SK-N-MC (cell line): ENCODE results near the gene MRPL40.

Source experiments
- DNase-seq: peaks from one replicate; pipeline ENCODE4 v3.0.0-alpha.2; 2011; ENCODE audit warnings: low read depth, low spot score
- H3K27ac ChIP-seq: fragments of 200-600 bp; sonication (generic); 2 replicates; pipeline ENCODE4 v1.5.1; 2016; ENCODE audit warnings: mixed run types
- H3K36me3 ChIP-seq: fragments of 200-600 bp; sonication (generic); 2 replicates; pipeline ENCODE4 v1.6.1; 2017; ENCODE audit warnings: antibody characterized with exemption, low read length, mixed read lengths; ENCODE audit not compliant: insufficient read depth
- H3K4me3 ChIP-seq: fragments of 200-600 bp; sonication (generic); 2 replicates; pipeline ENCODE4 v1.5.1; 2016
- H3K9ac ChIP-seq: fragments of 200-600 bp; sonication (generic); 2 replicates; pipeline ENCODE4 v1.8.0; 2017; ENCODE audit warnings: mixed run types, mixed read lengths; ENCODE audit not compliant: insufficient read length
- H3K9me3 ChIP-seq: fragments of 200-600 bp; sonication (generic); 2 replicates; pipeline ENCODE4 v1.6.1; 2017; ENCODE audit warnings: low read depth, mild to moderate bottlenecking, antibody characterized with exemption, low read length, moderate library complexity, mixed read lengths
- EZH2 ChIP-seq: fragments of 200-600 bp; sonication (generic); IDR thresholded peaks from one replicate; pipeline ENCODE4 v1.6.1; 2017; ENCODE audit warnings: antibody characterized with exemption
- FOXP2 ChIP-seq: optimal IDR thresholded peaks from 2 replicates; pipeline ENCODE3; 2011; ENCODE audit warnings: mild to moderate bottlenecking, moderate library complexity; ENCODE audit not compliant: insufficient read depth; ENCODE audit errors: extremely low read length, control extremely low read depth
- POLR2AphosphoS5 ChIP-seq: IDR thresholded peaks from 2 replicates; pipeline ENCODE4 v1.6.1; 2012; ENCODE audit warnings: mild to moderate bottlenecking, low read depth, low read length, borderline replicate concordance

Gene MRPL40

GRCh38 chr22:19405652-19406051 is 26.7 kb upstream of the MRPL40 start:
- Histone ChIP-seq H3K36me3 (peaks cover 36% of the 10 kb centered on the region; the same call in 1 of the 2 replicates), H3K9ac (no peak overlapping the region), H3K4me3 (no peak overlapping the region), H3K27ac (no peak overlapping the region), H3K9me3 (no peaks in the 10 kb centered on the region)
- no peak for TF ChIP-seq FOXP2
- no peak for TF ChIP-seq EZH2
- no peak for TF ChIP-seq POLR2AphosphoS5
- no peak for DNase-seq

DNA sequence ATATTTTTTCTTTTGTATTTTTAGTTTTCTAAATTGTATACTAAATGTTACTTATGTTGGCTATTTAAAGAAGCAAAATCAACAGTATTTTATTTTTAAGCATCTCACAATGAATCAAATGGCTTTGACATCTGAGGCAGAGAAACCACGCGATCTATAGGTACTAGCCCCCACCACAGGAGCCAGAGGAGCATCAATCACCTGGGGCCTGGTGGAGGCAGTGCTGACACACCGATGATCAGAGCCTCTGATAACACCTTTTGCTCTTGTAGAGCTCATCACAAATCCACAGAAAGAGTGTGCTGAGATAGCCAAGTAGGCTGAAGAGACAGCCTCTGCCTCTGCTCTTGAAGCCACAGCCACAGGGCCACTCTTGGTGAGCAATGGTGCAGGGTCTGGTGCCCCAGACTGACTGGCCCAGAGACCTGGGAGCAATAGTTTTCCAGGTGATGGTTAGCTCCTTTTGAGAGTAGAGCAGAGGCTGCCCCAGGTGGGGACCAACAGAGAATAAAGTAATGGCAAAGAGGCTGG is 26.0 kb upstream of the MRPL40 start:
- no peak for TF ChIP-seq FOXP2
- TF ChIP-seq EZH2, result no peak
- TF ChIP-seq POLR2AphosphoS5, result no peak
- Histone ChIP-seq H3K9me3 (no peaks in the 10 kb centered on the region), H3K4me3 (no peak overlapping the region), H3K9ac (no peak overlapping the region), H3K36me3 (peaks cover 36% of the 10 kb centered on the region; the same call in 1 of the 2 replicates), H3K27ac (no peak overlapping the region)
- no peak for DNase-seq

- Histone ChIP-seq H3K4me3 (no peak overlapping the region), H3K27ac (no peak overlapping the region), H3K36me3 (peaks cover 36% of the 10 kb centered on the region; the same call in 1 of the 2 replicates), H3K9me3 (no peaks in the 10 kb centered on the region), H3K9ac (no peak overlapping the region)
- TF ChIP-seq EZH2 (no peak), FOXP2 (no peak), POLR2AphosphoS5 (no peak)
- no peak for DNase-seq
Measured at GRCh38 chr22:19406846-19407245, 25.5 kb upstream of the MRPL40 start.

DNA sequence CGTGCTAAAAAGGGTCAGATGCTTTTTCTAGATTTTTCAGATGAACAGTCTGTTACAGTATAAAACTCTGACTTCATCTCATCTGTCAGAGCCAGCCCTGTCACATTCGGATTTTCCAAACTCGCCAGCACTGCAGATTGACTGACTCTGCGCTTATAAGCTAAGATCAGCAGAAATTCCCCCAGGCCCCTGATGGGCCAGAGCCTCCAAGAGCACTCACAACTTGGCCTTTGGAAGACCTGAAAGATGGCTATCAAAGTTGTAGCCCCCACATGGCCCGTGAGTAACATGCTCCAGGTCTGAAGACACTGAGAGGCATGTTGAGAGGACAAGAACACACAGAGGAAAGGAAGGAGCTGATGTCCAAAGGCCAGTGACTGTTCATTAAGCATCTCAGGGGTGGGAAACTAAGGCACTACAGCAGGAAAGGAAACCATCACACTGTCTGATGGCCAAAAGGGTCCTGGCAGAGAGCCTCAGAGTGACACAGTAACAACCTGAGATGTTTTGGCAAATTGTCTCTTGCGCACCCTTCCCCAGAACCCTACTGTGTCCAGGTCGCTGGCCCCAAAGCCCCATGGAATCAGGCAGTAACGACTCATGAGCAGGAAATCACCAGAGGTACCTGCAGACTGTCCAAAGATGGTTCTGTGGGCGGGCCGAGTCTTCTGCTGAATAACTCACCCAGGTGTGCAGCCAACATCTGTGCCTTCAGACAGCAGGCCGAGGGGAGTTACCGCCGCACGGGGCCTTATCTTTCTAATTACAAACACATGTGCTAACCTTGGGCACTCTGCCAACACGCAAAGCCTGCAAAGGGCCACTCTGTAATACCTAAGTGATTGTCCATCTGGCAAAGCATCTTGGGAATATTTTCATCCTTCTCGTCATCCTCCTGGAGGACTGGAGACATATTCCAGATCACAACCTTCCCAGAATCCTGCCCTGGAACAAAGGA is 24.4 kb upstream of the MRPL40 start:
- H3K36me3 ChIP-seq, result peaks cover 36% of the 10 kb centered on the region; the same call in 1 of the 2 replicates

DNA sequence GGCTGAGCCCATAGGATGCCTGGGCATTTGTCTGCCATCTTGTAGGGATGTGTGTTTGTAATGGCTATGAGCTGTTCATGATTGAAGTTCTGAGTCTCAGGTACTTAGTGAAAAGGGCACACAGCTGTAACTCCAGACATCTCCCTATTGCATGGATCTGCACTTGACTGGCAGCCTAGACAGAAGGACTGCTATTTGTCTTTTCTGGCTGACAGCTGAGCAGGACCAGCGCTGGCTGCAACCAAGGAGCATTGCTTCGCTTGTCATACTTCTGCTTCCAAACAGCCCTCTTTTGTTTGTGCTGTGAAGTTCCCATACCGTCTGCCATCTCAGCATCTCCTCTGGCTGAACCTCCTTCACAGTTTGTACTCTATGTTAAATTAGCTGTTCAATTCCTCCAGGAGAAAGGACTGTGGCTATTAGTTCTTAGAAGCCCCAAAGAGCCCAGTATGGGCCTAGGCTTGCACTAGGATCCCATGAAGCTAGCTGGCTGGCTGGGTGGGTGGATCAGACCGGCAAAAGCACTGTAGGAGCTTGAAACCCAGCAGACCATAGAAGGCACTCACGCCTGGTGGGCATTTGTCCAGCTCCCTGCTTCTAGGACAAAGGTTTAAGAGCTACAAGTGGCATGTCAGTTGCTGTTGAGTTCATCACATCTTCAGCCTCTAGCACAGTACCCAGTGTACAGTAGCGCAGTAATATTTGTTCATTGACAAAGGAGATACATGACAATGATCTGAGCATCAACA is 21.2 kb upstream of the MRPL40 start:
- Histone ChIP-seq H3K9me3 (no peaks in the 10 kb centered on the region), H3K4me3 (no peak overlapping the region), H3K27ac (no peak overlapping the region), H3K9ac (no peak overlapping the region), H3K36me3 (peaks cover 26% of the 10 kb centered on the region; the same call in 1 of the 2 replicates)
- TF ChIP-seq FOXP2, result no peak
- TF ChIP-seq POLR2AphosphoS5, result no peak
- TF ChIP-seq EZH2, result no peak
- DNase-seq, result no peak

More for the DNA sequence above, 24.4 kb upstream of the MRPL40 start:
- Histone ChIP-seq H3K9ac (no peak overlapping the region), H3K9me3 (no peaks in the 10 kb centered on the region), H3K4me3 (no peak overlapping the region), H3K27ac (no peak overlapping the region)
- TF ChIP-seq FOXP2 (no peak), POLR2AphosphoS5 (no peak), EZH2 (no peak)
- DNase-seq, result no peak

DNA sequence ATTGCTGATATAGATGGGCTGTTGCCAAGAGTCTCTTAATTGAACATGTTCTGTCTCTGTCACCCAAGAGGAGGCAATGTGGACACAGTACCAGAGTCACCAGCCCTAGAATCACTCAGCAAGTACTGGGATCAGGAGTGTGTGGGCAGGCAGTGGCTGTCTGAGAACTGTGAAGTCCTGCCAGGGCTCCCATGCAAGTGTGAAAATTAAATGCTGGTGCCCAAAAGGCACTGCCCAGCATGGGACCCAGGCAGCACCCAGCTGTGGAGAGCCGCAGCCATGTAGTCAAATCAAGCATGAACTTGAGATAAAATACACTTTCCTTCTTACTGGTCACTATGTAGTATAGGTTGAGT is 20.7 kb upstream of the MRPL40 start:
- no peak for DNase-seq
- no peak overlapping the region for H3K27ac ChIP-seq
- H3K36me3 ChIP-seq, result peaks cover 25% of the 10 kb centered on the region; the same call in 1 of the 2 replicates
- H3K4me3 ChIP-seq, result no peak overlapping the region
- H3K9ac ChIP-seq, result no peak overlapping the region
- H3K9me3 ChIP-seq, result no peaks in the 10 kb centered on the region
- no peak for TF ChIP-seq FOXP2
- no peak for TF ChIP-seq EZH2
- TF ChIP-seq POLR2AphosphoS5, result no peak

GRCh38 chr22:19412478-19412877 is 19.9 kb upstream of the MRPL40 start:
- no peak for DNase-seq
- H3K36me3 ChIP-seq, result peaks cover 21% of the 10 kb centered on the region; the same call in 1 of the 2 replicates
- H3K4me3 ChIP-seq, result no peak overlapping the region
- H3K9me3 ChIP-seq, result no peaks in the 10 kb centered on the region
- no peak overlapping the region for H3K9ac ChIP-seq
- TF ChIP-seq FOXP2 (no peak), POLR2AphosphoS5 (no peak), EZH2 (no peak)
- no peak overlapping the region for H3K27ac ChIP-seq

DNA sequence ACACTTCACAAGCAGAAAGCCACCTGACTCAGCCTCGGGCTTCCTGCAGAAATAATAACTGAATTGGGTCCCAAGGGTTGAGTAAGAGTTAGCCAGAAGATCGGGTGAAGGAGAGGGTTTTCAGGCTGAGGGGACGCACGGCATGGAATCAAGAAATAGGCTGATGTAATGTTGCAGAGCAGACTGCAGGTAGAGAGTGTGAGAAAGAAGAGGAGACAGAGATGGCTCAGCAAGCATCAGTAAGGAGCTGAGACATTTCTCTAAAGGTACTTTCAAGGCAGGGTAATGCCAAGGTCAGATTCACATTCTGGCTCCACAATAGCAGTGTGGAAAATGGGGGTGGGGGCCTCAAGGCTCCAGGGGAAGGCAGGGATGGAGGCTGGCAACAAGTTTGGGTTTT is 19.4 kb upstream of the MRPL40 start:
- Histone ChIP-seq H3K9me3 (no peaks in the 10 kb centered on the region), H3K4me3 (no peak overlapping the region), H3K27ac (no peak overlapping the region), H3K36me3 (peaks cover 21% of the 10 kb centered on the region; the same call in 1 of the 2 replicates), H3K9ac (no peak overlapping the region)
- no peak for TF ChIP-seq FOXP2
- TF ChIP-seq EZH2, result no peak
- no peak for TF ChIP-seq POLR2AphosphoS5
- no peak for DNase-seq
